H1 (cell line): Measurements from ENCODE around the gene KRIT1. TPM values are rescaled to one million over a fixed set of nuclear protein-coding genes. Genes with fewer than 3 reads are reported as not detected.

Source experiments
- CTCF ChIA-PET: fragments of 300-600 bp; sonication (Branson Sonifier 250); formaldehyde crosslinking; loops from one replicate; lab custom pipeline; 2021; ENCODE audit not compliant: partially characterized antibody; lab: Charles Lee
- POLR2A ChIA-PET: fragments of 300-600 bp; sonication (Branson Sonifier 250); formaldehyde crosslinking; loops from one replicate; lab custom pipeline; 2021; ENCODE audit warnings: inconsistent platforms; ENCODE audit not compliant: partially characterized antibody; lab: Charles Lee
- DNase-seq, 2 experiments: peaks; one replicate each; pipeline versions ENCODE4 v3.0.0 to v3.0.0-alpha.2; 2010 to 2022; ENCODE audit warnings: low spot score in 2 of 2, low read depth in 1 of 2, mixed read lengths in 1 of 2
- FAIRE-seq: peaks from 2 replicates; lab custom pipeline; 2011; peaks lifted over from hg19 to GRCh38; lab: Jason Lieb, UNC
- H2AFZ ChIP-seq: 2 replicates; pipeline ENCODE4 v1.8.1; 2012; ENCODE audit warnings: low read length, inconsistent platforms
- H2AK5ac ChIP-seq: 2 replicates; pipeline ENCODE4 v1.6.1; 2013; ENCODE audit warnings: low read depth, low read length
- H2BK120ac ChIP-seq: replicated peaks from 2 replicates; pipeline ENCODE3; 2013; ENCODE audit warnings: low read depth, low read length, inconsistent platforms
- H2BK12ac ChIP-seq: 2 replicates; pipeline ENCODE4 v1.6.1; 2013; ENCODE audit warnings: low read depth, low read length
- H2BK15ac ChIP-seq: 2 replicates; pipeline ENCODE4 v1.6.1; 2013; ENCODE audit warnings: low read length
- H2BK20ac ChIP-seq: 2 replicates; pipeline ENCODE4 v1.6.1; 2013; ENCODE audit warnings: low read length
- H2BK5ac ChIP-seq: 2 replicates; pipeline ENCODE4 v1.6.1; 2013; ENCODE audit warnings: low read depth, low read length
- H3K14ac ChIP-seq: 2 replicates; pipeline ENCODE4 v1.6.1; 2013; ENCODE audit warnings: inconsistent platforms; ENCODE audit not compliant: insufficient read length
- H3K18ac ChIP-seq: 2 replicates; pipeline ENCODE4 v1.6.1; 2013; ENCODE audit warnings: low read length; ENCODE audit errors: extremely low read depth
- H3K23ac ChIP-seq: 2 replicates; pipeline ENCODE4 v1.6.1; 2013; ENCODE audit warnings: inconsistent platforms; ENCODE audit not compliant: insufficient read length
- H3K23me2 ChIP-seq: 2 replicates; pipeline ENCODE4 v1.6.1; 2013; ENCODE audit warnings: low read depth, low read length
- H3K27ac ChIP-seq: 2 replicates; pipeline ENCODE4 v1.6.1; 2011; ENCODE audit warnings: low read depth, low read length, inconsistent platforms
- H3K27me3 ChIP-seq, 4 experiments: replicated peaks in 1 of 4; 1 replicate in 1 of 4; 2 replicates in 3 of 4; pipeline versions ENCODE4 v1.6.1 to v1.8.1; 2011 to 2013; ENCODE audit warnings: low read length in 3 of 4, mild to moderate bottlenecking in 3 of 4, inconsistent platforms in 2 of 4, mixed read lengths in 2 of 4, moderate library complexity in 1 of 4; ENCODE audit not compliant: control insufficient read depth in 3 of 4, insufficient read depth in 3 of 4; ENCODE audit errors: extremely low read depth in 1 of 4
- H3K36me3 ChIP-seq, 4 experiments: 2 replicates each; pipeline versions ENCODE4 v1.6.1 to v1.8.1; 2011 to 2013; ENCODE audit warnings: mild to moderate bottlenecking in 4 of 4, low read length in 3 of 4, moderate library complexity in 2 of 4, control low read depth in 1 of 4, inconsistent platforms in 1 of 4; ENCODE audit not compliant: insufficient read depth in 4 of 4, control insufficient read depth in 2 of 4
- H3K4ac ChIP-seq: replicated peaks from 2 replicates; pipeline ENCODE3; 2013; ENCODE audit warnings: low read length, low read depth, mixed read lengths, inconsistent platforms; ENCODE audit not compliant: insufficient read length
- H3K4me1 ChIP-seq, 4 experiments: replicated peaks in 1 of 4; 1 replicate in 1 of 4; 2 replicates in 3 of 4; pipeline versions ENCODE4 v1.6.1 to v1.8.1; 2011 to 2013; ENCODE audit warnings: low read length in 3 of 4, inconsistent platforms in 2 of 4, mixed read lengths in 1 of 4; ENCODE audit not compliant: insufficient read depth in 4 of 4, control insufficient read depth in 3 of 4
- H3K4me2 ChIP-seq, 2 experiments: 2 replicates each; pipeline versions ENCODE4 v1.6.1 to v1.8.1; 2011 to 2013; ENCODE audit warnings: low read depth in 2 of 2, low read length in 2 of 2, control low read depth in 1 of 2, inconsistent platforms in 1 of 2, mild to moderate bottlenecking in 1 of 2; ENCODE audit not compliant: insufficient read depth in 1 of 2
- H3K4me3 ChIP-seq, 4 experiments: fragments of 200-600, 300-600 bp in 1 of 4; sonication (generic), shearing (Covaris generic), sonication (Bioruptor Twin) in 1 of 4; 2 replicates each; pipeline versions ENCODE4 v1.5.1 to v1.8.1; 2011 to 2016; ENCODE audit warnings: low read length in 4 of 4, low read depth in 3 of 4, control low read depth in 2 of 4, inconsistent platforms in 2 of 4, mild to moderate bottlenecking in 2 of 4, mixed read lengths in 1 of 4, moderate library complexity in 1 of 4; ENCODE audit not compliant: insufficient read depth in 2 of 4; ENCODE audit errors: extremely low read depth in 1 of 4
- H3K56ac ChIP-seq: replicated peaks from 2 replicates; pipeline ENCODE3; 2013; ENCODE audit warnings: low read depth, mild to moderate bottlenecking, mixed read lengths, low read length, inconsistent platforms; ENCODE audit not compliant: insufficient read length
- H3K79me1 ChIP-seq: 2 replicates; pipeline ENCODE4 v1.6.1; 2013; ENCODE audit warnings: low read depth, low read length, control low read depth
- H3K79me2 ChIP-seq, 2 experiments: 2 replicates each; pipeline versions ENCODE4 v1.6.1 to v1.8.1; 2012 to 2013; ENCODE audit warnings: low read length in 2 of 2, mild to moderate bottlenecking in 2 of 2, inconsistent platforms in 1 of 2; ENCODE audit not compliant: insufficient read depth in 2 of 2, control insufficient read depth in 1 of 2
- H3K9ac ChIP-seq, 4 experiments: replicated peaks in 1 of 4; 1 replicate in 1 of 4; 2 replicates in 3 of 4; pipeline versions ENCODE4 v1.6.1 to v1.8.1; 2011 to 2013; ENCODE audit warnings: low read depth in 3 of 4, low read length in 3 of 4, control low read depth in 2 of 4, mild to moderate bottlenecking in 2 of 4, moderate library complexity in 2 of 4, inconsistent platforms in 1 of 4; ENCODE audit errors: extremely low read depth in 1 of 4
- H3K9me3 ChIP-seq, 2 experiments: 2 replicates each; pipeline versions ENCODE4 v1.6.1 to v1.8.1; 2012 to 2013; ENCODE audit warnings: mild to moderate bottlenecking in 2 of 2, moderate library complexity in 2 of 2, control low read depth in 1 of 2, inconsistent platforms in 1 of 2, low read depth in 1 of 2, low read length in 1 of 2, mixed read lengths in 1 of 2; ENCODE audit not compliant: insufficient read depth in 2 of 2
- H4K20me1 ChIP-seq, 2 experiments: replicated peaks in 1 of 2; 2 replicates each; pipeline versions ENCODE3 to v1.8.1; 2011 to 2013; ENCODE audit warnings: inconsistent platforms in 2 of 2, low read length in 2 of 2, mild to moderate bottlenecking in 1 of 2; ENCODE audit not compliant: insufficient read depth in 2 of 2, control insufficient read depth in 1 of 2
- H4K5ac ChIP-seq: 2 replicates; pipeline ENCODE4 v1.6.1; 2013; ENCODE audit warnings: low read length, low read depth, mixed read lengths, inconsistent platforms; ENCODE audit not compliant: insufficient read length
- H4K8ac ChIP-seq: 2 replicates; pipeline ENCODE4 v1.8.0; 2013; ENCODE audit warnings: mild to moderate bottlenecking, moderate library complexity, low read length, inconsistent platforms; ENCODE audit not compliant: insufficient read depth; ENCODE audit errors: extremely low read depth
- H4K91ac ChIP-seq: replicated peaks from 2 replicates; pipeline ENCODE3; 2013; ENCODE audit warnings: low read length, mixed read lengths, inconsistent platforms; ENCODE audit not compliant: insufficient read length
- KDM1A ChIP-seq: fragments of 200-600, 300-600 bp; sonication (generic); IDR thresholded peaks from 2 replicates; pipeline ENCODE4 v1.7.1; 2016; ENCODE audit warnings: mild to moderate bottlenecking, low read length, borderline replicate concordance
- SUZ12 ChIP-seq: fragments of 200-600 bp; sonication (generic); IDR thresholded peaks from 2 replicates; pipeline ENCODE4 v1.6.1; 2012; ENCODE audit warnings: mild to moderate bottlenecking, inconsistent platforms, low read length, moderate library complexity, mixed read lengths
- WGBS, 2 experiments: shearing (Covaris generic) in 1 of 2; methylation state at CpG; one replicate each; pipeline versions ENCODE4 v1.1.6 to v1.1.7; 2013 to 2015; ENCODE audit warnings: low lambda C conversion rate in 2 of 2, mixed read lengths in 2 of 2, inconsistent platforms in 1 of 2, low coverage in 1 of 2, missing lambda C conversion rate in 1 of 2; ENCODE audit not compliant: insufficient replicate concordance in 2 of 2, insufficient coverage in 1 of 2, insufficient read length in 1 of 2; ENCODE audit errors: extremely low coverage in 1 of 2, missing lambda C conversion rate in 1 of 2; 5-methylcytosine and 5-hydroxymethylcytosine counted together
- polyA plus RNA-seq, 7 experiments: library from polyadenylated mRNA; depleted of rRNA in 3 of 7; stranded (reverse) in 5 of 7; unstranded in 2 of 7; fragments of >200 nt in 5 of 7; fragments of 200-250 nt in 2 of 7; gene quantifications; 1 replicate in 5 of 7; 2 replicates in 1 of 7; 4 replicates in 1 of 7; pipeline versions ENCODE4 v1.2.1 to v1.2.3, GENCODE V29; 2011 to 2013; ENCODE audit warnings: missing spikeins in 2 of 7, mixed read lengths in 2 of 7
- total RNA-seq: library from RNA; stranded (reverse); fragmentation: NEBNext Ultra II Directional; extraction: Animal tissue kit (Norgen Biotek cat#: 25700); gene quantifications from 2 replicates; pipeline ENCODE4 v1.2.1, GENCODE V29; 2021

KRIT1 gene
- total and polyA plus RNA-seq, 2 of the 8 experiments (the other 6 are each of a cell fraction or from before 2014, with no cell fraction given) = 14.3 to 28.8 TPM

- Histone ChIP-seq H3K56ac (no peak overlapping the region), H4K91ac (no peak overlapping the region), H2BK5ac (no peak overlapping the region), H3K23ac (no peak overlapping the region), H3K9me3 (peaks cover 0 to 2% of the 10 kb centered on the region in 2 experiments; a peak in 1 of 4 replicates), H4K5ac (no peak overlapping the region), H3K18ac (no peak overlapping the region), H3K4me3 (no peak overlapping the region), H2AFZ (no peak overlapping the region), H3K27ac (no peak overlapping the region), H3K79me1 (no peaks in the 10 kb centered on the region), H4K8ac (no peak overlapping the region)
- FAIRE-seq = no peak
- TF ChIP-seq KDM1A (0 out of 2 replicates have a peak, but pooled peaks have one; percentile 25), SUZ12 (no peak)
- TF ChIP-seq, all 59 proteins: peak for 1
- H4K20me1 ChIP-seq = no peaks in the 10 kb centered on the region
- DNase-seq = no peak
- H3K4me1 ChIP-seq = no peaks in the 10 kb centered on the region
- no peaks in the 10 kb centered on the region for H3K23me2 ChIP-seq
- H3K4ac ChIP-seq = no peak overlapping the region
- WGBS, 2 experiments = 89% methylated on average over 2 of the region's 2 CpGs; no CpG with 5 or more reads in 1 of the 2 experiments
- no peaks in the 10 kb centered on the region for H3K79me2 ChIP-seq
- no peak overlapping the region for H2BK12ac ChIP-seq
- POLR2A ChIA-PET = interaction anchor here (0.8 kb wide), 2 partner anchors 17 to 38 kb away, joined by 3 read pairs; partner anchors contain the start of genes ANKIB1 and KRIT1
- CTCF ChIA-PET = interaction anchor here (0.6 to 1.0 kb wide), 2 partner anchors 17 to 540 kb away, joined by 3 read pairs; partner anchors contain the start of genes ANKIB1 and KRIT1
- no peak overlapping the region for H3K14ac ChIP-seq
- peaks cover 0 to 34% (median 12%) of the 10 kb centered on the region in 4 experiments; a peak in 6 of 8 replicates for H3K36me3 ChIP-seq
- no peaks in the 10 kb centered on the region for H3K27me3 ChIP-seq
- H3K4me2 ChIP-seq = no peak overlapping the region
- H3K9ac ChIP-seq = no peak overlapping the region
- no peak overlapping the region for H2BK120ac ChIP-seq
- H2BK20ac ChIP-seq = no peak overlapping the region
- no peak overlapping the region for H2BK15ac ChIP-seq
- H2AK5ac ChIP-seq = no peak overlapping the region
Observed at GRCh38 chr7:92228742-92229141, 17.0 kb downstream of the KRIT1 start.
